Spleen (tissue), 11 donors: ENCODE data around the gene HIC2. TPM values are rescaled to one million over a fixed set of nuclear protein-coding genes. Genes with fewer than 3 reads are reported as not detected.

Source experiments
- DNase-seq: peaks from one replicate; pipeline ENCODE4 v3.0.0-alpha.2; 2020
- H3K27ac ChIP-seq, 8 donors: fragments of 200-600 bp; sonication (generic) in 7 of 8; 1 replicate in 4 of 8; 2 replicates in 4 of 8; pipeline versions ENCODE4 v1.5.0 to v1.8.0; 2016 to 2021; ENCODE audit warnings: inconsistent platforms in 4 of 8, mild to moderate bottlenecking in 4 of 8, moderate library complexity in 1 of 8
- H3K27me3 ChIP-seq, 7 donors: fragments of 200-600 bp; sonication (generic) in 6 of 7; replicated peaks in 1 of 7; 1 replicate in 4 of 7; 2 replicates in 3 of 7; pipeline versions ENCODE4 v1.5.0 to v1.8.0; 2016 to 2021; ENCODE audit warnings: inconsistent platforms in 3 of 7, mild to moderate bottlenecking in 1 of 7
- H3K36me3 ChIP-seq, 6 donors: fragments of 200-600 bp; sonication (generic) in 5 of 6; 1 replicate in 4 of 6; 2 replicates in 2 of 6; pipeline versions ENCODE4 v1.5.0 to v1.8.0; 2016 to 2021; ENCODE audit warnings: inconsistent platforms in 2 of 6
- H3K4me1 ChIP-seq, 6 donors: fragments of 200-600 bp; sonication (generic) in 5 of 6; 1 replicate in 3 of 6; 2 replicates in 3 of 6; pipeline versions ENCODE4 v1.5.0 to v1.8.0; 2016 to 2021; ENCODE audit warnings: inconsistent platforms in 3 of 6
- H3K4me3 ChIP-seq, 8 donors: fragments of 200-600 bp; sonication (generic) in 7 of 8; 1 replicate in 4 of 8; 2 replicates in 4 of 8; pipeline versions ENCODE4 v1.5.0 to v1.8.0; 2016 to 2021; ENCODE audit warnings: inconsistent platforms in 4 of 8, mild to moderate bottlenecking in 4 of 8, moderate library complexity in 2 of 8
- H3K9me3 ChIP-seq, 8 donors: fragments of 200-600 bp; sonication (generic) in 7 of 8; 1 replicate in 4 of 8; 2 replicates in 4 of 8; pipeline versions ENCODE4 v1.5.0 to v1.8.0; 2016 to 2021; ENCODE audit warnings: inconsistent platforms in 4 of 8
- CTCF ChIP-seq, 11 experiments: fragments of 200-600 bp in 7 of 11; fragments of 450-650 bp in 4 of 11; sonication (generic) in 4 of 11; IDR thresholded peaks in 8 of 11; conservative IDR thresholded peaks in 3 of 11; 1 replicate in 7 of 11; 2 replicates in 4 of 11; pipeline versions ENCODE4 v1.4.0 to v1.8.0; 2016 to 2021; ENCODE audit warnings: antibody characterized with exemption in 11 of 11, inconsistent platforms in 4 of 11, mild to moderate bottlenecking in 1 of 11
- POLR2A ChIP-seq, 3 donors: fragments of 450-650 bp; IDR thresholded peaks; one replicate each; pipeline ENCODE4 v1.5.1; 2017; ENCODE audit warnings: antibody characterized with exemption in 3 of 3, mild to moderate bottlenecking in 1 of 3
- POLR2AphosphoS5 ChIP-seq, 3 donors: sonication (generic); formaldehyde crosslinking; IDR thresholded peaks; one replicate each; pipeline ENCODE4 v1.5.1; 2017; ENCODE audit warnings: antibody characterized with exemption in 3 of 3
- WGBS, 5 donors: extraction: QIAGEN DNeasy Blood & Tissue Kit in 3 of 5; methylation state at CpG; one replicate each; pipeline versions ENCODE4 v1.1.5 to v1.1.7; 2013 to 2018; 5-methylcytosine and 5-hydroxymethylcytosine counted together
- intact Hi-C: fragments of 100-400 bp; cut with DNase I; formaldehyde crosslinking; loops from one replicate; pipeline ENCODE4 v1.15.0; 2023; ENCODE audit warnings: low total_unique reads
- polyA plus RNA-seq, 3 donors: library from polyadenylated mRNA; stranded (reverse); fragments of 200-250 nt; gene quantifications; one replicate each; pipeline ENCODE4 v1.2.1, GENCODE V29; 2013
- total RNA-seq, 7 donors: library from RNA; depleted of rRNA in 3 of 7; stranded (reverse); fragments of >200 nt in 3 of 7; fragmentation: NEBNext Ultra II Directional in 4 of 7; extraction: Animal tissue kit (Norgen Biotek cat#: 25700) in 4 of 7; gene quantifications; one replicate each; pipeline versions ENCODE4 v1.1.0 to v1.2.1, GENCODE V29; 2016 to 2021
- donor health status: healthy with polysubstance abuse.
- donor health status: DM: no; HTN: no; CAD: no; lungs with moderate emphysema.
- donor health status: DM: no; HTN: no; CAD: no.
- donor health status: Bipolar disorder and iron deficiency.
- donor health status: healthy.
- donor health status: DM: no; HTN: no; CAD: no.
- donor health status: DM: yes; HTN: yes; CAD: no.

HIC2 gene
- total and polyA plus RNA-seq, 10 donors = 0.67 to 7.6 (median 5.4) TPM

GRCh38 chr22:21443735-21444421 is 26.7 kb downstream of the HIC2 start:
- intact Hi-C loops = no loop called here

DNA sequence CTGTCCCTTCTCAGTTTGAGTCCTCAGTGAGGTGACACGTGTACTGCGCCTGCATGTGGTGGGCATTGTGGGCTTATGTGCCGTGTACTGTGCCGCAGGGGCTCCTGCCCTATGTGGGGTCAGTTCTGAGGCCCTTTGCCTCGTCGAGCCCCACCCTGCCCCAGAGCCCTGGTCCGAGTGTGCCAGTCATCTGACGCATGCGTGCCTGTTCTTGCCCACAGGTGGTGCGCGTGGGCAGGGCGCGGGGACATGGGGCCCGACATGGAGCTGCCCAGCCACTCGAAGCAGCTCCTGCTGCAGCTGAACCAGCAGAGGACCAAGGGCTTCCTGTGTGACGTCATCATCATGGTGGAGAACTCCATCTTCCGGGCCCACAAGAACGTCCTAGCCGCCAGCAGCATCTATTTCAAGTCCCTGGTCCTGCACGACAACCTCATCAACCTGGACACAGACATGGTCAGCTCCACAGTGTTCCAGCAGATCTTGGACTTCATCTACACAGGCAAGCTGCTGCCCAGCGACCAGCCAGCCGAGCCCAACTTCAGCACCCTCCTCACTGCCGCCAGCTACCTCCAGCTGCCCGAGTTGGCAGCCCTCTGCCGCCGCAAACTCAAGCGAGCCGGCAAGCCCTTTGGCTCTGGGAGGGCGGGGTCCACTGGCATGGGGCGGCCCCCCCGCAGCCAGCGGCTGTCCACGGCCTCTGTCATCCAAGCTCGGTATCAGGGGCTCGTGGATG is 27.7 kb downstream of the HIC2 start:
- 86 to 95% (median 91%) methylated on average over 15 to 35 of the region's 35 CpGs for WGBS, 5 donors
- peak; percentile 69 for DNase-seq
- Histone ChIP-seq H3K36me3 (peaks cover 0 to 59% (median 30%) of the 10 kb centered on the region in 6 donors), H3K4me1 (peaks cover 0 to 10% (median 0%) of the 10 kb centered on the region in 6 donors), H3K4me3 (no peak overlapping the region), H3K9me3 (no peaks in the 10 kb centered on the region), H3K27ac (no peak overlapping the region), H3K27me3 (no peaks in the 10 kb centered on the region)
- intact Hi-C loops = no loop called here
- TF ChIP-seq CTCF (IDR thresholded peaks at IDR 0.05 in 8 of 11, conservative IDR thresholded peaks at IDR 0.05 in 3 of 11) = no peak

More at GRCh38 chr22:21443735-21444421, 26.7 kb downstream of the HIC2 start:
- TF ChIP-seq POLR2A (IDR thresholded peaks at IDR 0.05) = no peak
- TF ChIP-seq POLR2AphosphoS5 (IDR thresholded peaks at IDR 0.05) = no peak
- no peak for TF ChIP-seq CTCF (IDR thresholded peaks at IDR 0.05 in 8 of 11, conservative IDR thresholded peaks at IDR 0.05 in 3 of 11)
- H3K4me1 ChIP-seq = peaks cover 0 to 10% (median 0%) of the 10 kb centered on the region in 6 donors
- 86 to 96% (median 94%) methylated on average over 13 to 16 of the region's 16 CpGs for WGBS, 5 donors
- H3K4me3 ChIP-seq = no peak overlapping the region
- DNase-seq = peak; percentile 66
- peaks cover 0 to 57% (median 30%) of the 10 kb centered on the region in 6 donors for H3K36me3 ChIP-seq
- H3K9me3 ChIP-seq = no peaks in the 10 kb centered on the region
- no peaks in the 10 kb centered on the region for H3K27me3 ChIP-seq
- H3K27ac ChIP-seq = no peak overlapping the region

DNA sequence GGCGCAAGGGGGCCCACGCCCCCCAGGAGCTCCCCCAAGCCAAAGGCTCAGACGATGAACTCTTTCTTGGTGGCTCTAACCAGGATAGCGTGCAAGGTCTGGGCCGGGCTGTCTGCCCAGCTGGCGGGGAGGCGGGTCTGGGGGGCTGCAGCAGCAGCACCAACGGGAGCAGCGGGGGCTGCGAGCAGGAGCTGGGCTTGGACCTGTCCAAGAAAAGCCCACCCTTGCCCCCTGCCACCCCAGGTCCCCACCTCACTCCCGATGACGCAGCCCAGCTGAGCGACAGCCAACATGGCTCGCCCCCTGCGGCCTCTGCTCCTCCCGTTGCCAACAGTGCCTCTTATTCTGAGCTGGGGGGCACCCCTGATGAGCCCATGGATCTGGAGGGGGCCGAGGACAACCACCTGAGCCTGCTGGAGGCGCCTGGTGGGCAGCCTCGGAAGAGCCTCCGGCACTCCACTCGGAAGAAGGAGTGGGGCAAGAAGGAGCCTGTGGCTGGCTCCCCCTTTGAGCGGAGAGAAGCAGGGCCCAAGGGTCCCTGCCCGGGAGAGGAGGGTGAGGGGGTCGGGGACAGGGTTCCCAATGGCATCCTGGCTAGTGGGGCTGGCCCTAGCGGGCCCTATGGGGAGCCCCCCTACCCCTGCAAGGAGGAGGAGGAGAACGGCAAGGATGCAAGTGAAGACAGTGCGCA is 28.4 kb downstream of the HIC2 start:
- no peaks in the 10 kb centered on the region for H3K27me3 ChIP-seq
- peaks cover 0 to 10% (median 0%) of the 10 kb centered on the region in 6 donors for H3K4me1 ChIP-seq
- intact Hi-C loops = no loop called here
- WGBS, 5 donors = 93 to 97% (median 96%) methylated on average over 15 to 27 of the region's 27 CpGs
- peaks cover 0 to 64% (median 30%) of the 10 kb centered on the region in 6 donors for H3K36me3 ChIP-seq
- H3K27ac ChIP-seq = no peak overlapping the region
- DNase-seq = no peak
- TF ChIP-seq POLR2AphosphoS5 (IDR thresholded peaks at IDR 0.05) (no peak), CTCF (IDR thresholded peaks at IDR 0.05 in 8 of 11, conservative IDR thresholded peaks at IDR 0.05 in 3 of 11) (no peak), POLR2A (IDR thresholded peaks at IDR 0.05) (no peak)
- H3K9me3 ChIP-seq = no peaks in the 10 kb centered on the region
- no peak overlapping the region for H3K4me3 ChIP-seq
